Dendritic cell treated with granulocyte-macrophage colony-stimulating factor and Interleukin-4, amounts not matched to agents 40 ng/mL and 50 ng/mL, for 4 days (primary cell): Measurements from ENCODE around the gene PPFIBP1.

Source experiments
- H3K27ac Mint-ChIP-seq: one replicate; pipeline ENCODE4 v1.8.0; 2022; ENCODE audit warnings: mild to moderate bottlenecking, mixed read lengths
- H3K27me3 Mint-ChIP-seq: one replicate; pipeline ENCODE4 v1.8.0; 2022; ENCODE audit warnings: mild to moderate bottlenecking, mixed read lengths
- H3K36me3 Mint-ChIP-seq: one replicate; pipeline ENCODE4 v1.8.0; 2022; ENCODE audit warnings: low read depth, mixed read lengths
- H3K4me1 Mint-ChIP-seq: one replicate; pipeline ENCODE4 v1.8.0; 2022; ENCODE audit warnings: low read depth, mixed read lengths
- H3K4me3 Mint-ChIP-seq: one replicate; pipeline ENCODE4 v1.8.0; 2022; ENCODE audit warnings: mild to moderate bottlenecking, moderate library complexity, mixed read lengths
- H3K9me3 Mint-ChIP-seq: one replicate; pipeline ENCODE4 v1.8.0; 2022; ENCODE audit warnings: mixed read lengths
- intact Hi-C: fragments of 100-400 bp; cut with micrococcal nuclease; formaldehyde crosslinking; loops from one replicate; pipeline ENCODE4 v1.15.0; 2022

Gene PPFIBP1

GRCh38 chr12:27502021-27502435, 22.0 kb upstream of the PPFIBP1 start:
- H3K27me3 Mint-ChIP-seq = no peaks in the 10 kb centered on the region
- no peak overlapping the region for H3K27ac Mint-ChIP-seq
- intact Hi-C loops = no loop called here

GRCh38 chr12:27504507-27504906, 19.5 kb upstream of the PPFIBP1 start:
- no peak overlapping the region for H3K4me3 Mint-ChIP-seq
- no peaks in the 10 kb centered on the region for H3K27me3 Mint-ChIP-seq
- no peak overlapping the region for H3K27ac Mint-ChIP-seq
- no peaks in the 10 kb centered on the region for H3K4me1 Mint-ChIP-seq
- intact Hi-C loops = no loop called here
- H3K9me3 Mint-ChIP-seq = peaks cover 17% of the 10 kb centered on the region
- no peaks in the 10 kb centered on the region for H3K36me3 Mint-ChIP-seq

More at GRCh38 chr12:27502021-27502435, 22.0 kb upstream of the PPFIBP1 start:
- Mint-ChIP-seq H3K9me3 (peaks cover 30% of the 10 kb centered on the region), H3K36me3 (no peaks in the 10 kb centered on the region), H3K4me3 (no peak overlapping the region), H3K4me1 (no peaks in the 10 kb centered on the region)

DNA sequence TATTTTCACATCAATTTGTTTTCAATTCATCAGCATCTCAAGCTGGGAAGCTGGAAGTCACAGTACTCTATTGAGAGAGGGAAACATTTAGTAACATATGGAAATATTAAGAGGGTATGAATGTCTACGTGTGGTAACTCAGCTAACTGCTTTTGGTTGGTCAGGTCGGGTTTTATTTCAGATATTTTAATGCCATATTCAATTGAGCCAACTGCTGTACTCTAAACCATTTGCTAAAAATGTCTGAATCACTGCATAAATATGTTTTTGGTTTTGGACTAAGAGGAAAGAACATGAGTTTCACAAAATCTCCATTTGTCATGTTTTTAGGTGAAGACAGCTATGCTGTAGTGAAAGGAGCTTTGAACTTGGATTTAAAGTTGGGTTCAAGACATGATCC, 18.9 kb upstream of the PPFIBP1 start:
- Mint-ChIP-seq H3K36me3 (no peaks in the 10 kb centered on the region), H3K4me3 (no peak overlapping the region), H3K4me1 (no peaks in the 10 kb centered on the region), H3K9me3 (peaks cover 17% of the 10 kb centered on the region), H3K27ac (no peak overlapping the region), H3K27me3 (no peaks in the 10 kb centered on the region)
- intact Hi-C loops = no loop called here

DNA sequence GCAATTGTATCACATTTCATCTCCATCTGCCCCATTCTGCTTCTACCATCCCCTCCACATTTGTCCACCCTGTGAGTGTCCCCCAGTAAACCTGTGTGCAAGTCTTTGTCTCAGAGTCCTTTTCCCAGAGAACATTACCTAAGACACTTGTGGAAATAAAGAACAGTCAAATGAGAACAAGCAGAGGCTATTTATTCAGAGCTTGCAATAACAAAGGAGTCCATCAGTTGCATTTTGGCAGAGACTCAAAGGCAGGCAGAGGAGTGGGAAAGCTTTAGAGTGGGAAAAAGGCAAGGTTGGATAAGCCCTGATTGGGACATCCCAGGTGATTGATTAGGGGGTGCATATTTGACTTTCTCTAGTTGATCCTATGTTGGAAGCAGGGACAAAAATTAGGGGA, 18.2 kb upstream of the PPFIBP1 start:
- H3K27ac Mint-ChIP-seq = no peak overlapping the region
- no peaks in the 10 kb centered on the region for H3K4me1 Mint-ChIP-seq
- H3K27me3 Mint-ChIP-seq = no peaks in the 10 kb centered on the region
- H3K4me3 Mint-ChIP-seq = no peak overlapping the region
- peaks cover 17% of the 10 kb centered on the region for H3K9me3 Mint-ChIP-seq
- H3K36me3 Mint-ChIP-seq = no peaks in the 10 kb centered on the region
- intact Hi-C loops = no loop called here

DNA sequence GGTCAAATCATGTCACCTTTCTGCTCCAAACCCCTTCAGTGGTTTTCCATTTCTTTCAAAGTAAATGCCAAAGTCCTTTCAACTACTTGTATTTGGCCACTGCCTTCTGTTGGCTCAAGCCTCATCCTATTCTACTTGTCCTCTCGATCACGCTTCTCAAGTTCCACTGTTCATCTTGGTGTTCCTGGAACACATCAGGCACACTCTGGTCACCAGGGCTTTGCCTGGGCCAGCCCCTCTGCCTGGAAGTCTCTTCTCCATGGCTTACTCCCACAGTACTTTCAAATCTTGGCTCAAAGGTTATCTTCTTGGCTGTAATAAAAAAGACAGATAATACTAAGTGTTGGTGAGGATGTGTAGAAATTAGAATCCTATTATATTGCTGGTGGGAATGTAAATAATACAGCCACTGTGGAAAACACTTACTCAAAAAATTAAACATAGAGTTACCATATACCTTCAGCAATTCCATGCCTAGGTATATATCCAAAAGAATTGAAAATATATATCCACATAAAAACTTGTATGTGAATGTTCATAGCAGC, 17.3 kb upstream of the PPFIBP1 start:
- H3K27ac Mint-ChIP-seq = no peak overlapping the region
- no peak overlapping the region for H3K4me3 Mint-ChIP-seq
- no peaks in the 10 kb centered on the region for H3K4me1 Mint-ChIP-seq
- H3K27me3 Mint-ChIP-seq = no peaks in the 10 kb centered on the region
- no peaks in the 10 kb centered on the region for H3K36me3 Mint-ChIP-seq
- H3K9me3 Mint-ChIP-seq = peaks cover 17% of the 10 kb centered on the region
- intact Hi-C loops = no loop called here

DNA sequence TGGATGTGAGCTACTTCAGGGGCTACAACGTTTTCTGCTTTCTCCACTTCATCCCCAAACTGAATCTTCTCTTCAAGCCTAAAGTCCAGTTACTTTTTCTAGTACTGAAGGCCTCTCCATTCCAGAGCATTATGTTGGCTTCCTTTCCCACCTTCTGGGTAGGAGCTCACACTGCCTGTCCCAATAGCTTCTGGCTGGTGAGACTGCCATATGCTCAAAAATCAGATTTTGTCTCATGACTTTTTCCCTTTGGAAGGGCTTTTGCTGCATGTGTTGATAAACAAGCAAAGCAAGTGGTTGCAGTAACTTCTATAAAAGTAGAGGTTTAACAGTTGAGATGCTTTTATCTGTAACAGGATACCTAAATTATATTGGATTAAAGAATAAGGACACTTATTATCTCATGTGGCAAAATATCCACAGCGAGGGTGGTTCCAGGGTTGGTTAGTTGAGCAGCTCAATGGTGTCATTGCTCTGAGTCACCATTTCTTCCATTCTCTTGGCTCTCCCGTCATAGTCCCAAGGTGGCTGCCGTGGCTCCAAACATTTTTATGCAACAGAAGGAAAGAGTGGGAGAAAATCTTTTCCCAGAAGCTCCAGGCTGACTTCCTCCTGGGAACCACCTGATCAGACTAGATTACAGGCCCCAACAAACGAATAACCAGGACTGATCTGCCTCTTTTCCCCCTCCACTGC, 15.1 kb upstream of the PPFIBP1 start:
- intact Hi-C loops = no loop called here
- H3K27me3 Mint-ChIP-seq = no peaks in the 10 kb centered on the region
- no peaks in the 10 kb centered on the region for H3K36me3 Mint-ChIP-seq
- no peaks in the 10 kb centered on the region for H3K4me1 Mint-ChIP-seq
- no peak overlapping the region for H3K27ac Mint-ChIP-seq
- H3K9me3 Mint-ChIP-seq = peaks cover 8% of the 10 kb centered on the region
- no peak overlapping the region for H3K4me3 Mint-ChIP-seq

DNA sequence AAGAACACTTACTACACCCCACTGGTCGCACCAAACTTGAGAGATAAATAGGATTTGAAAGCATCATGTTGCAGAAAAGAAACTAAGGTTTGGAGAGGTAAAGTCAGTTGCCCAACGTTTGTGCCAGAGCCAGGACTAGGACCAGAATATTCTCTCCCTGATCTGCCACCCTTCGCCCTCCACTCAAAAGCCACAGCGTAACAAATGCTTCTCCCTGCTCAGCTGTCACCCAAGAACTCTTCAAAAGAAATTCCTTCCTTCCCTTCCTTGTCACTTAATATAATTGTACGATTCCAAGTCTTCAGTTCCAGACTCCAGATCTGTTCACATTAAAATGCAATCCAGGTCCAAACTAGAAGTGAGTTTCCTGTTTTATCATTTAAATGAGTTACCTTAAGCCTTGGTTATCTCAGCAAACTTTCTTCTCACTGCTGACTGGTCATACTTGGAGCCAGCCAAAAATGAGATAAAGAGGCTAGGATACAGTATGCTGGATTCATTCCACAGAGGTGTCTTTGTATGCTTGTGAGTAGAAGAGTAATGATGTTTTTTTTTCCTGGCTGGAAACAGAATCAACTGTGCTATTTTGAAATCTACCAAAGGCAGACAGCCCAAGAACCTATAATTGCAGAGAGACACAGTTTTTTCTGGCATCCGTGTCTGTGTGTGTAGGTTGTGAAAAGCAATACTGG, 12.8 kb upstream of the PPFIBP1 start:
- Mint-ChIP-seq H3K4me1 (no peaks in the 10 kb centered on the region), H3K36me3 (no peaks in the 10 kb centered on the region), H3K9me3 (peaks cover 8% of the 10 kb centered on the region), H3K27ac (no peak overlapping the region), H3K27me3 (no peaks in the 10 kb centered on the region), H3K4me3 (no peak overlapping the region)
- intact Hi-C loops = no loop called here

DNA sequence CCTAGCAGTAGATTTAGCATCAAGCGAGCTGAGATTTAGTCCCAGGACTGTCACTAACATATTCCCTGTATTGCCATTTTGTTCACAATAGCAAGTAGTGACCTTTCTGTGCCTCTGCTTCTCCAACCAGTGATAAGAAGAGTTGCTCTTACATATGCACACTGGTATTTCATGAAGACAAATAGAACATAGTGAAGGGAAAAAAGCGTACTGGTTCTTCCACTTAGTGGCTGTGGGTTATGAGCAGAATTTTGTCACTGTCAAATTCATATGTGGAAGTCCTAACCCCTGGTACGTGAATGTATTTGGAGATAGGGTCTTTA, 12.3 kb upstream of the PPFIBP1 start:
- Mint-ChIP-seq H3K36me3 (no peaks in the 10 kb centered on the region), H3K4me3 (no peak overlapping the region), H3K4me1 (no peaks in the 10 kb centered on the region), H3K9me3 (peaks cover 4% of the 10 kb centered on the region), H3K27ac (no peak overlapping the region), H3K27me3 (no peaks in the 10 kb centered on the region)
- intact Hi-C loops = no loop called here

- intact Hi-C loops = no loop called here
- H3K4me3 Mint-ChIP-seq = no peak overlapping the region
- H3K4me1 Mint-ChIP-seq = no peaks in the 10 kb centered on the region
- H3K27me3 Mint-ChIP-seq = no peaks in the 10 kb centered on the region
- H3K9me3 Mint-ChIP-seq = no peaks in the 10 kb centered on the region
- H3K27ac Mint-ChIP-seq = no peak overlapping the region
- no peaks in the 10 kb centered on the region for H3K36me3 Mint-ChIP-seq
These were observed 10.7 kb upstream of the PPFIBP1 start for GRCh38 chr12:27513155-27513824.

GRCh38 chr12:27515671-27516070, 8.3 kb upstream of the PPFIBP1 start:
- Mint-ChIP-seq H3K27ac (no peak overlapping the region), H3K36me3 (no peaks in the 10 kb centered on the region), H3K4me1 (no peaks in the 10 kb centered on the region), H3K4me3 (no peak overlapping the region), H3K9me3 (no peaks in the 10 kb centered on the region), H3K27me3 (peaks cover 4% of the 10 kb centered on the region)
- intact Hi-C loops = no loop called here

DNA sequence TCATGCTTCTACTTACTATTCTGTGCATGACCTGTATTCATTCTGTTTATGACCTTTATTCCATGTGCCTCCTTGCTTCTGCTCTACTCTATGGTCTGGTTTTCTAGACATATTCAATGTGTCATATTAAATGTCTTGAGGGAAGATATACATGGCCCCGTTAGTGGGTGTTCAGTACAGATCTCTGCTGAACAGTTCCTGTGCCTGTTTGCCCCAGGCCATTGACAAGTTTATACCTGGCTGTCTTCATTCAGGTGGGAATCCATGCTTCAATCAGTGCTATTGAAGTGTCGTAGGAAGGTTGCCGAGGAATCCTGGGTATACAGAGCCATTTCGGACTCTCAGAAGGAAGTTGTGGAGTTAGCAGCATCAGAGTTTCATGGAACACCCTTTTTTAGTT, 7.4 kb upstream of the PPFIBP1 start:
- intact Hi-C loops = no loop called here
- peaks cover 5% of the 10 kb centered on the region for H3K4me1 Mint-ChIP-seq
- H3K9me3 Mint-ChIP-seq = no peaks in the 10 kb centered on the region
- H3K36me3 Mint-ChIP-seq = no peaks in the 10 kb centered on the region
- no peak overlapping the region for H3K27ac Mint-ChIP-seq
- H3K27me3 Mint-ChIP-seq = peaks cover 8% of the 10 kb centered on the region
- H3K4me3 Mint-ChIP-seq = no peak overlapping the region

DNA sequence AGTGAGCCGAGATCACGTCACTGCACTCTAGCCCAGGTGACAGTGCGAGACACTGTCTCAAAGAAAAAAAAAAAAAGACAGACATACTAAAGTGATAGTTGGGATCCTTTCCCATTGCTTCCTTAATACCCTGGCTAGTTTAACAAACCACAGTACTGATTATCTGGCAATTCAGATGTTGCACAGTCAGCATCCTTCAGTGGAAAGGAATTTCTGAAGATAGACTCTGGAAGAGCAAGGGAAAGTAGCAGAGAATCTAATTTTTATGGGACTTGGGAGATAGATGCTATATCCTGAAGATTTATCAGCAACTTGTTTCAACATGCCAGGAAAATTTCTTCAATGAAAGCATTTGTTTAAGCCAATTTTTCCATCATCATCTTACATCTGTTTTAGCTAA, 6.5 kb upstream of the PPFIBP1 start:
- no peaks in the 10 kb centered on the region for H3K36me3 Mint-ChIP-seq
- H3K9me3 Mint-ChIP-seq = no peaks in the 10 kb centered on the region
- intact Hi-C loops = no loop called here
- no peak overlapping the region for H3K4me3 Mint-ChIP-seq
- peaks cover 5% of the 10 kb centered on the region for H3K4me1 Mint-ChIP-seq
- no peak overlapping the region for H3K27ac Mint-ChIP-seq
- H3K27me3 Mint-ChIP-seq = peaks cover 11% of the 10 kb centered on the region

GRCh38 chr12:27517961-27518665, 5.9 kb upstream of the PPFIBP1 start:
- intact Hi-C loops = no loop called here
- Mint-ChIP-seq H3K9me3 (no peaks in the 10 kb centered on the region), H3K36me3 (no peaks in the 10 kb centered on the region), H3K27me3 (peaks cover 11% of the 10 kb centered on the region), H3K4me1 (peaks cover 6% of the 10 kb centered on the region), H3K4me3 (no peak overlapping the region), H3K27ac (no peak overlapping the region)

GRCh38 chr12:27521066-27521465, 2.9 kb upstream of the PPFIBP1 start:
- H3K27ac Mint-ChIP-seq = no peak overlapping the region
- peaks cover 26% of the 10 kb centered on the region for H3K4me1 Mint-ChIP-seq
- H3K9me3 Mint-ChIP-seq = no peaks in the 10 kb centered on the region
- intact Hi-C loops = loop anchor here (5.0 kb wide), 2 partner anchors 84 to 189 kb away; partner anchors contain the start of gene BMAL2
- H3K27me3 Mint-ChIP-seq = peaks cover 11% of the 10 kb centered on the region
- no peak overlapping the region for H3K4me3 Mint-ChIP-seq
- peaks cover 7% of the 10 kb centered on the region for H3K36me3 Mint-ChIP-seq
